HG03575 (cell line): ENCODE results near the gene SKAP1.
"Not testable (repeated sequence)": the region's sequence is repeated elsewhere in the genome, so short reads cannot be mapped to it uniquely, and the experiment has no call there.

Experiments
- ATAC-seq: cut with Tn5 transposase; IDR thresholded peaks from one replicate; pipeline ENCODE4 v1.9.1; 2021; ENCODE audit not compliant: unreplicated experiment, insufficient number of reproducible peaks, low FRiP score; ENCODE audit errors: extremely low read depth

The SKAP1 gene

DNA sequence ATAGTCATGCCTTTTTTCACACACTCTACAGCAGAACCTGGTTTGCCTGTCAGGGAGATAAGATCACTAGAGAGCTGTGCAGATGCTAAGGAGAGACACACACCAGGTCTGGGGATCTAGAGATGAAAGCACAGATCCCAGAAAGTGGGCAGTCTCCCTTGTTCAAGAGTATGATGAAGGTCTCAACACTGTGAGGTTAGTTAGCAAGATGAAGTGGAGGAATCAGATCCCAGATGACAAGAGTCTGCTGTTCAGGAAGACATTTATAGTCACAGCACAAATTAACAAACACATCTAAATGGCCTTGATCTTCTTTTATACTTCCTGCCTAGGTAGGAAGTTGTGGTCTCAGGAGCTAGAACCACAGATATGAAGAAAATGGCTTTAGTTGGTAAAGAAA, 23.4 kb upstream of the SKAP1 start:
- ATAC-seq, result no peak

DNA sequence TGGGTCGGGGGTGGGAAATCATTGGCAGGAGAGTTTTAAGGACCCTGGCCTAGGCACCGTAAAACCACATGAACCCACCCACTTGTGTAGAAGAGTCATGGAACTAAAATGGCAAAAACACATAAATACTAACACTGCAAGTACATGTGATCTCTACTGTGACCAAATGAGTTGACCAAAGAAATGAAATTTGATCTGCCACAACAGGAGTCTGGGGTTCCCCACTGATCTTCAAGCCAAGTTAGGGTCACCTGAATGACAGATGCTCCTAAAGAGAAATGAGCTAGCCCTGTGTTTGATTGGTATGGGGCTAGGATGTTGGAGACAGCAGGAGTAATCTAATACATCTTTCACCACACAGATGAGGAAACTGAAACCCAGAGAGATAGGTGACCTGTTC, 21.5 kb upstream of the SKAP1 start:
- no peak for ATAC-seq

DNA sequence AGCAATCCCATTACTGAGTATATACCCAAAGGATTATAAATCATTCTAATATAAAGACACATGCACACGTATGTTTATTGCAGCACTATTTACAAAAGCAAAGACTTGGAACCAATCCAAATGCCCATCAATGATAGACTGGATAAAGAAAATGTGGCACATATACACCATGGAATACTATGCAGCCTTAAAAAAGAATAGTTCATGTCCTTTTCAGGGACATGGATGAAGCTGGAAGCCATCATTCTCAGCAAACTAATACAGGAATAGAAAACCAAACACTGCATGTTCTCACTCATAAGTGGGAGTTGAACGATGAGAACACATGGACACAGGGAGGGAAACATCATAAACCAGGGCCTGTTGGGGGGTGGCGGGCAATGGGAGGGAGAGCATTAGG, 19.3 kb upstream of the SKAP1 start:
- not testable (repeated sequence) for ATAC-seq

DNA sequence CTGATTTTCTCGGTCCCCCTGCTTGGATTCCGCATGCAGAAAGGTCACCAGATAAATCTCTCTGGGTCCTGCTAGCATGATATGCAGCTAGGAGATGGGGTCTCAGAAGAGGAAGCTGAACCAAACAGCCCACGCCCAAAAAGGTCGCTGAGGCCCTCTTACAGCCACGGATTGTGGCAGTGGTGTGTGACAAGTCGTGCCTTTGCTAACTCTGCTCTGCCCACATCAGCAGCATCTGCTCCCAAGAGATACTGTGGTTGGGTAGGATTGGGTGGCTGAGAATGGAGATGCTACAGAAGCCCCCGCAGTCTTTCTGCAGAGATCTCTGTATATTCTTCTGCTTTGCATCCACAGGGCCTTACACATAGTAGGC, 15.2 kb upstream of the SKAP1 start:
- no peak for ATAC-seq

DNA sequence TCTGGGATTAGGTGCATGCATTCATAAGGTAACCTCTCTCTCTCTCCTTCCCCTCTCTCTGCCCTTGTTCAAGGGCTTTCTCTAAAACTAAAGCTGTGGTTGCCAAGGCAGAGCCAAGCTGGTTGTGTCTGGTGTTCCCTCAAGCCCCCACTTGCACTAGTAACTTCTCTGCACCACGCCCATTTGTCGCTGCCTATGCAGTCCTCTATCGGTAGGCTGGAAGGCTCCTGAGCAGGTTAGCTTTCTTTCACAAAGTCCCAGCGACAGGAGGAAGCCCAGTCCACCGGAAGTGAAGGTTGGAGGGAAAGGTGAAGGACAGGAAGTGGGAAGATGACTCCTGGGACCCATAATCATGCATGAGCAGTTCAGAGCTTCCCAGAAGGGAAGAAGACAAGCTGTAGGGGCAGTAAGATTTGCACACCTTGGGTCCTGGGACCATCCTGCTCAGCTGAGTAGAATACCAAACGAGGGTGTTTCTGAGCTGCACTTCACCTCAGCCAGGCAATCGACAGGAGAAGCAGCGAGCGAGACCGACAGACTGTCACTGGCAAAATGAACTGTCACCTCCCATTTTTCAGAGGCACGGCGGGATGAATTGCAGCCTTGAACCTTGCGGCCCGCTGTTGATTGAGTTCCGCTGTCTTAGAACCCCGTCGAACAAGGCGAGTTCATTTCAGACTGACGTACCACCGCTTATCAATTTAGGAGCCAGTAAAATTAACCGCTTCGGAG, 14.7 kb upstream of the SKAP1 start:
- no peak for ATAC-seq

DNA sequence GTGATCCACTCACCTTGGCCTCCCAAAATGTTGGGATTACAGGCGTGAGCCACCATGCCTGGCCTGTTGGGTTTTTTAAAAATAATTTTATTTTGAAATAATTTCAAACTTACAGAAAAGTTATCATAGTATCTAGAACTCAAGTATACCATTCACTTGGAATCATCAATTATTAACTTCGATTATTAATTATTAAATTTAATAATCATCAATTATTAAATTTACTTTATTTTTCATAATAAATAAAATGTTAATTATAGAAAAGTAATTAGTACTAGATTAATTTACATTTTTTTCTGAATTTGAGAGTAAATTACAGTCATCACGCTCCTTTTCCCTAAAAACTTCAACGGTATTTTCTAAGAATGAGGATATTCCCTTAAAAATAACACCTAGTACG, 13.7 kb upstream of the SKAP1 start:
- ATAC-seq, result no peak

DNA sequence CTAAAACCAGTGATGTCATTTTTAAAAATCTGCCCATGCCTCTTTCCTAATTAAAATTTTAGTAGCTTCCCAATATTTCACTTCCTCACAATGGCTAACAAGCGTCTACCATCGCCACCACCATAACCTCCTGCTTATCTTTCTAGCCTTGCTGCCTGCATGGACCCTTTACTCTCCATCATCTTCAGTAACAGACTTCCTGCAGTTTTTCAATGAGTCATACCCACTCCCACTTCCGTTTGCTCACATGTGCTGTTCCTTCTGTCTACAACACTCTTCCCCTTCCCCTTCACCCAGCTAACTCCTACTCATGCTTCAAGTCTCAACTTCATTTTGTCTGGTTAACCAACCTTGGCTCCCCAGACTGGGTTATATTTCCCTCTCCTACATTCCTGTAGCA, 12.8 kb upstream of the SKAP1 start:
- ATAC-seq, result no peak

DNA sequence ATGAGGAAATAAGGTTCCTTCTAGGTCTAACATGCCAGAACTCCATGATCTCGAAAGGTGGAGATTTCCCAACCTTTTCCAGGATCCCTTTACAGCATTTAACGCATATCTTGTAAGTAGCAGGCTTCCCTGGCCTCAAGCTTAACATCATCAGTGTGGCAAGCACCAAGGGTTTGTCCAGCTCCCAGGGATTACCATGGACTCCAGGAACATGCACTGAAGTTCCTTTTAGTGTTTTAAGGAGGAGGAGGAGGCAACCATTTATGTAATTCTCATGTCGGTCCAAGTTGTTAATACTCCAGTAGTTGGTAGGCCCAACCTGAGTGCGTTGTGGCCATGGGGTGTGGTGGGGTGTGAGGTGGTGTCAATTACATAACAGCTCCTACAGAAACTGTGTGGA, 11.8 kb upstream of the SKAP1 start:
- no peak for ATAC-seq

DNA sequence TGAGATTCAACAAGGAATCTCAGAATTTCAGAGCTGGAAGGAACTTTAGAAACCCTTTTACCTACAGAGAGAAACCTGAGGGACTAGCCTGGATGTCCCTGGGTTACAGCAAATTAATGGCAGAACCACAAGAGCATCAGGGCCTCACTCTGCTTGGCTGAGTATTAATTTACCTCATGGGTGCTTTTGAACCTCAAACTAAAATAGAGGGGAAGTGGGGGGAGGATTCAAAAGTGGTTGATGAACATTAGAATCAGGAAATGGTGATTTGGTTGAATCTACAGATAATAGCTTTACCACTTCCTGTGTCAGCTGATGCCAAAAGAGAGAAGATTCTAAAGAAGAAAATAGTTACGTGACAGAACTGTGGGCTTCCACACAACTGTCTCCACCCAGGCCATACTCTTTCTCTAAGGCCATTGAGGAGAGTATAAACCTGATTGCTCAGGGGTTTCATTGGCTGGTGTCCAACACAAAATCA, 11.3 kb upstream of the SKAP1 start:
- peak; percentile 53 for ATAC-seq

DNA sequence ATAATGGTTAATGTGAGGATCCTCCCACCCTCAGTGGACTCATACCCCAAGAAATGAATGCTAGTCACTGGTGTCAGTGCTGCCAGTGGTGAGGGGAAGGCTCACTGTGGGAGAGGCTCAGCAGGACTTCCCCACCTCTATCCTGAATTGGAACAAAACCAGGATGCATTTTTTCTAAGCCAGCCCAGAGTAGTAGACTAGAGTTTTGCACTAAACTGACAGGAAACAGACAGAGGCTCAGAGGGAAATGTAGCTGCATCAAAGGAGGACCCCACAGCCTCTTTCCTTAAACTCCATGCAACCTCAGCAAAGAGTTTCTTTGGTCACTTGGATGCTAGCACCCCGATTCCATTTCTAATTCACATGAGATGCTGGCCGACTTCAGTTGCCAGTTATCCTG, 10.7 kb upstream of the SKAP1 start:
- ATAC-seq, result no peak

DNA sequence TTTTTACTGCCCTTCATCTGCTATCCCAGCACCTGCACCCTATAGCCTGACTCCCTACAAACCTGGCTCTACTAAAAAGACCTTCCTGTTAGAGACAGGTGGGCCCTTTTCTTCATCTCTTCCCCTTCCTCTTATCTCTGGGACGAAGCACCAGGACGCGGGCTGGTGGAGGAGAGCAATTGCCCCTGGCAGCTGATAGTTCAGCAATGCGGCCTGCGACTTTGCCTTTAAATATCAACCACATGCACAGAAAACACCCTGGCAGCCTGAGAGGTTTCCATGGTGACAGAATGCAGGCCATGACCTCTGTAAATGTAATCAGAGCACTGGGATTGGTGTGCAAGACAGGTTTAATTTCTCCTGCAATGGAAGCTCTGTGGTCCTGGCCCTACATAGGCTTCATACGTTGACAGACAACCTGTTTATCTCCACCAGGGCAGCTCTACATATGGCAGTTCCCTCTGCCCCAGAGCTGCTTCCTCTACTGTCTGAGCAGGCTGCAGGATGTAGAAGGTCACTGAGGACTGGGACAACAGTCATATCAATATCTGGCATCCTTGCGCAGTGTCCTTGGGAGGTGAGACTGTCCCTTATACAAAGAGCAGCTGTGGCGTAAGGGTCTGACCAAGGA, 10.0 kb upstream of the SKAP1 start:
- no peak for ATAC-seq

DNA sequence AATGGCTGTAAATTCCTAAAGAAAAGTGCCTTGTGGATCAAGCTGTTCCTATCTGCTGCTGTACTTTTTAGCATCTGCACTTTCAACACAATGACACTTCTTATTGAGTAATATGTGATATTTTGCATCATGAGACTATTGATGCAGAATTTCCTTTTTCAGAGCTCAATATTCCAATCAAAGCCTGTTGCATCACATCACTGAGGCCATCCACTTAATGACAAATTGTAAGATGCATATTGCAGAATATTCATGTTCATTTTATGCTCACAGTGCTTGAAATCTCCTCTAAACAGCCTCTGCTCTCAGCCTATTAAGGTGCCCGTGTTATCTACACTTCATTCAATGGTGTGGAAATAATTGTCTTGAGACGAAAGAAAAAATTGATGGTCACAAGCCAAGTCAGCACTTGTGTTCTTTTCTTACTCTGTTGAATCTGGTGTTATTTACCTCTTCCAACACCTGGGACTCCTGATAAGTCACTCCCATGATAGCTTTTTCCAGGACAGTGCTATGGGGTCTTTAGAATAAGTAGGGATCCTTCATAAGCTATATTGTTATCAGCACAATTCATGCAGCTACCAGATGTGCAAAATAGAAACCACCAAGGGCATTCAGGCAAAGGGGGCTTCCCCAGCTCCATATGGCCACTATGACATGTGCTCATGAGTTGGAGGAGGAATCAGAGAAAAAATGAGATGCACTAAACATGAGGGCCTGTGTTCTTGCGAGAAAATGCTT, 9.3 kb upstream of the SKAP1 start:
- ATAC-seq, result no peak

DNA sequence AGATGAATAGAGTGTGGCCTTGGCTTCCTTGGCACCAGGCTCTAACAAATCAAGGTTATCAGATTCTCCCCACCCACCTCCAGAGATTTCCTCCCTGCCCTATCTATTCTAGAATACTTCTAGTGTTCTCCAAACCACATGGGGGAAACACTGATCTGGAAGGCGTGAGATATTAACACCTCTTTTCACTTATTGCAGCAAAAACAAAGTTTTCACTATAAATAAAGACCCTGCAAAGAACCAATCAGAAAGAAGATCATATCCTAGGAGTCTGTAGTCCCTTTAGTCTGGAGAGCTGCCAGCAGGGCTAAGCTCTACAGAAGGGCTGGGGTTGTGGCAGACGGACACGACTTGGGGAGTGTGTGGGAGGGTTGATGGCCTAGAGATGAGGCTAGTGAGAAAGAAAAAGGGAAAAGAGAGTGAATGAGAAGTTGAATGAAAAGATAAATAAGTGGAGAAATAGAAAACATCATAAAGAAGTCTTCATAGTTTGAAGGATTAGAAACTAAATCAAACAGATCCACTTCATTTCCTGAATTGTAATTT, 8.6 kb upstream of the SKAP1 start:
- ATAC-seq, result no peak

DNA sequence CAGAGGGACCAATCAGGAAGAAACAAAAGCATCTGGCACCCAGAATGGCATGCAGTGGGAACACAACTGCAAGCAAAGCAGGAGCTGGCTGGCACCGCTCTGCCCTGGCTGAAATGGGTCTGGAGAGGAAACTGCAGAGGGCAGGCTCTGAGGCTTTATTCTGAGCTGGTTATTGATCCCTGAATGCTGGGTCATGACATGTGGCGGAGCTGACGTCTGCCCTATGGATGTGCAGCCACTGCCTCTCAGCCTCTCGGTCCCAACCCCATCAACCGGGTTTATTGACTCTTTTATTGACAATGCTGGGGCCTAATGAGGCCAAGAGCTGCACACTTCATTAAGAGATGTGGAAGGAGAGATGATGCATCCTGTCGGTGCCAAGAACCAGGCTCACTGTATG, 3.9 kb upstream of the SKAP1 start:
- no peak for ATAC-seq

DNA sequence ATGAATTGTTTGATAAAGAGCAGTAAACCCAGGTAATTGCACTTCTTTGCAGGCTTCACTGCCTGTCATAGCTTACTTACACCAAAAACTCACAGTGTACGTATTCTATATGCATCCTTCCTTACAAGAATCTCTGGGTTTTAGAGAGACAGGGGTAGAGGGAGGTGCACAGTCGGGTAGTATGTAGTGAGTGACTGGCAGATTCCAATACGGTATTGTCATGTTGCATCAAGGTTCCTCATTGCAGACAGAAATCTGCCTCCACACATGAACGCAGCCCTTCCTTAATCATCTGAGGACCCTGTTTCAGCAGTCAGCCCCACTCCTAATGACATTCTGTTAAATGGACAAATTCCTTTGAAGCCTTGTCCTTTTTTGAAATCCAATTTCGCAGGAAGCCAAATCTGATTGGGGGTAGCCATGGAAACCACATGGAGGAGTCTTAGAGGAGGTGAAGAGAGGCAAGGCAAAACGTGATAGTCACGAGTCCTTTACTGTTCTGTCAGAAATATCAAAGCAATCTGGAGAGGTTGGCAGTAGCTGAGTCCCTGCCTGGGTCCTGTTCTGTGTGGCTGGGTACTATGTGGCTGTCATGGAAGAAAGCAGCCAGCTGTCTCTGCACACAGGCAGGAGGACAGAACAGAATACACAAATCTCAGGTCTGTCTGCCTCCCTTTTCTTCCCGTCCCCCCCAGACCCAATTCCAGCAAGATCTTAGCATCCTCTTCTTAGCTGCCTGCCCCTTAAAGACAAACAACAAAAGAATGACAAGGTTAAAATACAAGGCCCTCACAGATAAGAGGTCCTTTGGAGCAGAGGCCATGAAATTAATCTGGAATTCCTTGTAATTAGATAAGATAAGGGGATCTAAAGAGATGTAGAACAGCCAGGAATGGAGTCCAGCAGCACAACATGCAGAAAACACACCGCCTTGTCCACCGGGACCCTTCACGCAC, 3.1 kb upstream of the SKAP1 start:
- ATAC-seq, result no peak

DNA sequence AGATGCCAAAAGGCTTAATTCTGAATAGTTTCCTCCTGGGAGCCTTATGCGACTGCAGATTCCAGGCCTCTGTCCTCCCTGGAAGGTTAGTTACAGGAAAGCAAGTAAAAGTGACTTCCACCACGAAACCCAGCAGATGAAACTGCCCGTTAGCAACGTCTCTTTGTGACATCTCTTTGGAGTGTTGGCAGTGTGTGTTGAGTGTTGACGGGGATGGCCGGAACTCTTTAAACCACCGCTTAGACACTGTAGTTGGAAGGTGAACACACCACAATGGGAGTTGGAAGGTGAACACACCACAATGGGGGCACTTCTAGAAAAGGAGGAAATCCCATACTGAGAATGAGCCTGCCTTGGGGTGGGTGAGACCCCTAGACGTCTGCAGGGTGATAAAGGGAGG, 858 bp downstream of the SKAP1 start:
- ATAC-seq, result no peak

DNA sequence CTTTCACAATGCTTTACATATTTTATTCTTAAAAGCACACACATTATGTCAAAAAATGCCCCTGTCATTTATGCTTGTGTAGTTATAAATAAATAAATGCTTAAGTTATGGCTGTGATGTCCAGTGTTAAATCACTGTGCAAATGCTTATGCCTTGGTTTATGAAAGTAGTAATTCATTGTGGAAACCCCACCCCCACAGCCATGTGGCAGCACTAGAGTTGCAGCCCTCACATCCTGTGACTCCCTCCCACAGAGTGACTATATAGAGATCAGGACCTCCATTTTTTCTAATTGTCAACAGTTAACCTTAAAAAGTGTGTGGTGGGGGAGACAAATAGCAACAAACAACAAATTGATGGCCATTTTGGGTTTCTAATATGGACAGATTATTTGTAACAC, 2.4 kb downstream of the SKAP1 start:
- no peak for ATAC-seq

DNA sequence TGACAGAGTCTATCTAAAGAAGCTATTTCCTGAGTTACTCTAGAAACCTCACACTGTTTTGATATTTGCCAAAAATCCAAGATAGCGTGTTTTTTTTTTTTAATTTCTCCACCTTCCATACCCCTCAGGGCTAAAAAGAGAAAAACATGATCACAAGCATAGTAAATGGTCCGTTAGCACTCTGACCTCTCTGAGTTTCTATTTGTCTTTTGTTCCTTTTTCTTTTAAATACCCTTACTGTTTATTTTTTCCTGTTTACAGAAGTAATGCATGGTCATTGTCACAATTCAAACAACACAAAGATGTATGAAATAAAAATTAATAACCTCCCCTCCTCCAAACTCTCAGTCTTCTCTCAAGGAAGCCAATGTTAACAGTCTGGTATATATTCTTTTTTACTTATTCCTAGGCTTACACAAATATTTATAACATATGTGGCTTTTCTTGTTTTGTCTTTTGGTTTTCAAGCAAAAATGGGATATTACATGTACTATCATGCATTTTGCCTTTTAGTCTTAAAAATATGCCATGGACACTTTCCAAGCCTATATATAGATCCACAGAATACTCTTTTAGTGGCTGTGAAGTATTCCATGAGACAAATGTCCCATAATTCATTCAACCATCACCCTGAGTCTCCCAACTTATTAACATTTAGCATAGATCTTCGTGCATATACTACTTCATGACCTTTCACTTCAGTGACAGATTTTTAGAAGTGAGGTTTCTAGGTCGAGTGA, 3.1 kb downstream of the SKAP1 start:
- no peak for ATAC-seq
